ENCODE measurements around the gene ACTR3C.
"Not testable (repeated sequence)": the region's sequence is repeated elsewhere in the genome, so short reads cannot be mapped to it uniquely, and the experiment has no call there.

GRCh38 chr7:150305259-150305902 is 18.0 kb downstream of the ACTR3C start:
- TF ChIP-seq POLR2AphosphoS5 (IDR thresholded peaks at IDR 0.05; ENCODE audit: low read depth, low read length); POLR2A (IDR thresholded peaks at IDR 0.05; ENCODE audit: low read depth, low read length); TAF1 (IDR thresholded peaks at IDR 0.05; ENCODE audit: borderline replicate concordance, low read depth, low read length): not testable (repeated sequence)

Measured in GM12892 (cell line).